Fibroblast of pulmonary artery (primary cell): ENCODE results near the gene HPN.

Experiments used
- DNase-seq: peaks from one replicate; pipeline ENCODE4 v3.0.0-alpha.2; 2010; ENCODE audit warnings: low read depth
- H3K4me3 ChIP-seq: replicated peaks from 2 replicates; pipeline ENCODE4 v1.5.1; 2011; ENCODE audit warnings: low read depth, mild to moderate bottlenecking, control low read depth, low read length, moderate library complexity
- CTCF ChIP-seq: IDR thresholded peaks from 2 replicates; pipeline ENCODE4 v1.5.1; 2011; ENCODE audit warnings: mild to moderate bottlenecking, control low read depth, low read length, inconsistent platforms; ENCODE audit errors: missing control alignments

HPN gene

DNA sequence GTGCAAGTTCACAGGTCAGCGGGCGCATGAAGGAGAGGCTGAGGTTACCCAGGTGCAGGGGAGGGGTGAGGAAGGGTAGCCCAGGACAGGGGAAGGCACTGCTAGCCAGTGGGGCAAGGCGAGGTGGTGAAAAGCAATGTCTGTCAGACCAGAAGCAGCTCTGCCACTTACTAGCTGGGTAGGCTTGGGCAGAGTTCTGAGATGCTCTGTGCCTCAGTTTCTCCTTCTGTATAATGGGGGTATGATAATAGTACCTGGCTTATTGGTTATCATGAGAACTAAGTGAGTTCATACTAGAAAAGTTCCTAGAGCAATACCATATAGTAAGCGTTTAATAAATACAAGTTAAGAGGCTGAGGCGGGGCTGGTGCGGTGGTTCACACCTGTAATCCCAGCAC is 25.6 kb upstream of the HPN start:
- no peak overlapping the region for H3K4me3 ChIP-seq
- TF ChIP-seq CTCF: no peak
- no peak for DNase-seq

DNA sequence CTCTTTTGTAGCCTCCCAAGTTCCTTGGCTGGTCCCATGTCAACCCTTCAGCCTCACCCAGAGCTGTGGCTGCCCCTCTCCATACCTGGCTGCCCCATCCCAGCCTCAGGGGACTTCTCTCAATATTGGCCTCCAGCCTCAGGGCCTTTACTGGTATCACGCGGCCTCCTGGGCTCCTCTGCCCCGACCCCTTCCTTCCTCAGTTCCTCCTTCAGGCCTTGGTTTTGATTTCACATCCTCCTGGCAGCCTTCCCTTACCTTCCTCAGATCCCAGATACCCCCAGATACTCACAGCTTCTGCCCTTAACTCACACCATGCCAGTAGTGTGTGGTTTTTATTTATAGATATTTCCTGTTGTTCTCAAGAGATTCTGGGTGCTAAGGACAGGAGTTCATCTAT is 24.0 kb upstream of the HPN start:
- H3K4me3 ChIP-seq: no peak overlapping the region
- DNase-seq: no peak
- TF ChIP-seq CTCF: no peak

DNA sequence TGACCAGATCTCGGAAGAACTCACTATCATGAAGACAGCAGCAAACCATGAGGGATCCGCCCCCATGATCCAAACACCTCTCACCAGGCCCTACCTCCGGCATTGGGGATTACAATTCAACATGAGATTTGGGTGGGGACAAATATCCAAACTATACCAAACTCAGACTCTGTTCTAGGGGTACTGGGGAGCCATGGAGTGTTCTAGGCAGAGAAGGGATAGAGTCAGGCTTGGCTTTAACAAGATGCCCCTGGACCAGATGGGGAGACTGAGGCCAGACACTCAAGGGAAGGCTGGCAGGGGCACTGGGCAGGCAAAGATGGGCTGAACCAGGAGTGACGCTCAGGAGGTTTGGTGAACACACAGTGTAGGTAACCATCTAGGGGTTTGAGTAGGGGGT is 23.1 kb upstream of the HPN start:
- no peak for DNase-seq
- H3K4me3 ChIP-seq: no peak overlapping the region
- TF ChIP-seq CTCF: no peak

DNA sequence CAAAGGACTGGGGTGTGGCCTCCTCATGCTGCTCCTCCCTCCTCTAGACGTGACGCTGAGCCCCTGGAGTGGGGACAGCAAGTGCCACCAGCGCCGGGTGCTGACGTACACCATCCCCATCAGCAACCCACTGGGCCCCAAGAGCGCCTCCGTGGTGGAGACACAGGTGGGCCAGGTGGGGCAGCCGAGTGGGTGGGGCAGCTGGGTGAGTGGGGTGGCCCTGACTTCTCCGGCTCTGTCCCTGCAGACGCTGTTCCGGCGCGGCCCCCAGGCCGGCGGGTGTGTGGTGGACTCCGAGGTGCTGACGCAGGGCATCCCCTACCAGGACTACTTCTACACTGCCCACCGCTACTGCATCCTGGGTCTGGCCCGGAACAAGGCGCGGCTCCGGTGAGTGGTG is 22.4 kb upstream of the HPN start:
- no peak for TF ChIP-seq CTCF
- DNase-seq: no peak
- no peak overlapping the region for H3K4me3 ChIP-seq

- no peak for DNase-seq
- no peak overlapping the region for H3K4me3 ChIP-seq
- no peak for TF ChIP-seq CTCF
Measured at GRCh38 chr19:35021016-35021415, 20.5 kb upstream of the HPN start.

- H3K4me3 ChIP-seq: no peak overlapping the region
- no peak for TF ChIP-seq CTCF
- no peak for DNase-seq
Measured at GRCh38 chr19:35021596-35021995, 19.9 kb upstream of the HPN start.

DNA sequence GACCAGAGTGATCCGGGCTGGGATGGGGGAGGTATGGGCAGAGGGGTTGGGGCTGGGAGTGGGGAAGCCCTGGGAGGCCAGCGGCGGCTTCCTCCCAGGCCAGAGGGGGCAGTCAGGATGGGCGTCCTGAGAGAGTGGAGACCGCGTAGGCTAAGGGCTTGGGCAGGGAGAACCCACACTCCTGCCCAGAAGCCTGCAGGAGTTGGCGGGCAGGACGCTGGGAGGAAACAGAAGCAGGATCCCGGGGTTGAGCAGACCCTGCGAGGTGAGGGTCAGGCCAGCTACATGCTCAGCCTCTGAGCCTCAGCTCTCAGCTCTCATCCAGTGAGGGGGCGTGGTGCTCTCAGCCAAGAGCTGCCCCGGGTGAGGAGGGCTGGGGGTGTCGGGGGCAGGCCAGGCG is 19.1 kb upstream of the HPN start:
- H3K4me3 ChIP-seq: no peak overlapping the region
- DNase-seq: no peak

More for the DNA sequence above, 19.1 kb upstream of the HPN start:
- TF ChIP-seq CTCF: no peak
